IMR-90 (cell line): ENCODE data around the gene RIPK1.

Experiments used
- BHLHE40 ChIP-seq: fragments of 150-350 bp; IDR thresholded peaks from 2 replicates; pipeline ENCODE4 v1.6.1; 2016; ENCODE audit warnings: mild to moderate bottlenecking, low read depth, low read length
- CTCF ChIP-seq: conservative IDR thresholded peaks from 2 replicates; pipeline ENCODE4 v1.5.1; 2012; ENCODE audit warnings: mild to moderate bottlenecking, low read depth, low read length, improper control_type of control experiment
- FOS ChIP-seq: fragments of 150-350 bp; IDR thresholded peaks from 2 replicates; pipeline ENCODE4 v1.6.1; 2016; ENCODE audit warnings: low read depth, low read length
- POLR2A ChIP-seq: IDR thresholded peaks from 2 replicates; pipeline ENCODE4 v1.6.1; 2012; ENCODE audit warnings: mild to moderate bottlenecking, low read depth, low read length

GRCh38 chr6:3088968-3089367 is 20.7 kb downstream of the RIPK1 start:
- TF ChIP-seq POLR2A (no peak), FOS (no peak), CTCF (no peak), BHLHE40 (no peak)
